Measurements from ENCODE around the gene HMCN2. TPM values are rescaled to one million over a fixed set of nuclear protein-coding genes. Genes with fewer than 3 reads are reported as not detected.

HMCN2 gene
- total RNA-seq, 1 experiment from 2014 or later: not detected

DNA sequence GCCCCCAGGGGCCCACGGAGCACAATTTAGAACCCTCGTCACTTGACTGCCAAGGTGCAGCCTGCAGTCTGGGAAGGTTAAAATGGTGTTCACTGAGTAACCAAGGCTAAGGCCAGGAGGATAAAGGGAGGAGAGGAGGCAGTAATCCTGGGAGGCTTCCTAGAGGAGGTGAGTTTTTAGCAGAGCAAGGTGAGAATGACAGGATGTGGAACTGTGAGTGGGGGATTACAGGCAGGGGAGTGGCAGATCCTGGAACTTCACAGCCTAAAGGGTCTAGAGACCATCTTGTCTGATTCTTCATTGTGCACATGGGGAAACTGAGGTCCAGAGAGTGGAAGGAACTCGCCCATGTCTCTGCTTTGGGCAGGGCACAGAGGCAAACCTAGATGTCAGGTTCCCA, 136.7 kb downstream of the HMCN2 start:
- ChIA-PET POLR2A (no interaction called here), CTCF (no interaction called here)
- no peak overlapping the region for H3K4me3 Mint-ChIP-seq (ENCODE audit: unreplicated experiment)
- BruUV-seq (replicated peaks): no TSS peak
- DNase-seq (ENCODE audit: unreplicated experiment): no peak
- H3K27me3 Mint-ChIP-seq (ENCODE audit: insufficient read depth, unreplicated experiment): peaks cover 10% of the 10 kb centered on the region
- H3K27ac Mint-ChIP-seq (ENCODE audit: low read depth, unreplicated experiment): no peak overlapping the region
- intact Hi-C loops (cut with micrococcal nuclease): no loop called here
- H3K36me3 Mint-ChIP-seq (ENCODE audit: insufficient read depth, unreplicated experiment): no peaks in the 10 kb centered on the region
- no peaks in the 10 kb centered on the region for H3K4me1 Mint-ChIP-seq (ENCODE audit: insufficient read depth, unreplicated experiment)
- TF ChIP-seq, protein P1, sequence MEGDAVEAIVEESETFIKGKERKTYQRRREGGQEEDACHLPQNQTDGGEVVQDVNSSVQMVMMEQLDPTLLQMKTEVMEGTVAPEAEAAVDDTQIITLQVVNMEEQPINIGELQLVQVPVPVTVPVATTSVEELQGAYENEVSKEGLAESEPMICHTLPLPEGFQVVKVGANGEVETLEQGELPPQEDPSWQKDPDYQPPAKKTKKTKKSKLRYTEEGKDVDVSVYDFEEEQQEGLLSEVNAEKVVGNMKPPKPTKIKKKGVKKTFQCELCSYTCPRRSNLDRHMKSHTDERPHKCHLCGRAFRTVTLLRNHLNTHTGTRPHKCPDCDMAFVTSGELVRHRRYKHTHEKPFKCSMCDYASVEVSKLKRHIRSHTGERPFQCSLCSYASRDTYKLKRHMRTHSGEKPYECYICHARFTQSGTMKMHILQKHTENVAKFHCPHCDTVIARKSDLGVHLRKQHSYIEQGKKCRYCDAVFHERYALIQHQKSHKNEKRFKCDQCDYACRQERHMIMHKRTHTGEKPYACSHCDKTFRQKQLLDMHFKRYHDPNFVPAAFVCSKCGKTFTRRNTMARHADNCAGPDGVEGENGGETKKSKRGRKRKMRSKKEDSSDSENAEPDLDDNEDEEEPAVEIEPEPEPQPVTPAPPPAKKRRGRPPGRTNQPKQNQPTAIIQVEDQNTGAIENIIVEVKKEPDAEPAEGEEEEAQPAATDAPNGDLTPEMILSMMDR (IDR thresholded peaks at IDR 0.05; ENCODE audit: unreplicated experiment): no peak
- no peaks in the 10 kb centered on the region for H3K9me3 Mint-ChIP-seq (ENCODE audit: unreplicated experiment)

DNA sequence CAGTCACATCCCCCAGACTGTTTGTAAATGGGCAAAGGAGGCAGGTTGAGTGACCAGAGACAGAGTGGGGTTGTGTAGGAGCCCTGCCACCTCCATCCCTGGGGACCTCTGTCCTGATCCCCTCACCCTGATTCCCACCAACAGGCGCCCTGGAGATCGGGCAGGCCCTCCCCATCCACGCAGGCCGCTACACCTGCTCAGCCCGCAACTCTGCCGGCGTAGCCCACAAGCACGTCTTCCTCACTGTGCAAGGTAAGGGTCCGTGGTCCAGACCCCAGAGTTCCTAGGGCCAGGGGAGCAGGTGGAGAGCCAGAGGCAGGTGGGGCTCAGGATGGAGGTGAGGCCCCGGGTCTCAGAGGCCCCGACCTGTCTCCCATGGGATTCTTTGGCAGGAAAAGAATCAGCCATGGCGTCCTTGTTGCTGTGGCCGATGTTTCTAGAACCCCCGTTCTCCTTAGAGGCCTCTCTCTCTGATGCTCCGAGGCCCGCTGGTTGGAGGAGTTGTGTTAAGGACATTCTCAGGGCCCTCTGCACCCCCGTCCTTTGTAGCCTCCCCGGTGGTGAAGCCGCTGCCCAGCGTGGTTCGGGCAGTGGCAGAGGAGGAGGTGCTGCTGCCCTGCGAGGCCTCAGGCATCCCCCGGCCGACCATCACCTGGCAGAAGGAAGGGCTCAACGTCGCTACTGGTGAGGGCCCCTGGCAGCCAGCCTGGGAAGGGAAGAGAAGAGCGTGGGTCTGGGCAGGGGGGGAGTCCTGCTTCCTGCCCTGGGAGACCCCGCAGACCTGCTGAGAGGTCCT, 137.3 kb downstream of the HMCN2 start:
- POLR2A ChIA-PET: no interaction called here
- TF ChIP-seq, protein P1 (IDR thresholded peaks at IDR 0.05; ENCODE audit: unreplicated experiment): no peak
- Mint-ChIP-seq H3K27me3 (ENCODE audit: insufficient read depth, unreplicated experiment) (peaks cover 10% of the 10 kb centered on the region), H3K4me3 (ENCODE audit: unreplicated experiment) (no peak overlapping the region), H3K27ac (ENCODE audit: low read depth, unreplicated experiment) (no peak overlapping the region), H3K9me3 (ENCODE audit: unreplicated experiment) (no peaks in the 10 kb centered on the region), H3K4me1 (ENCODE audit: insufficient read depth, unreplicated experiment) (no peaks in the 10 kb centered on the region), H3K36me3 (ENCODE audit: insufficient read depth, unreplicated experiment) (no peaks in the 10 kb centered on the region)
- no peak for DNase-seq (ENCODE audit: unreplicated experiment)
- intact Hi-C loops (cut with micrococcal nuclease): no loop called here
- no TSS peak for BruUV-seq (replicated peaks)
- CTCF ChIA-PET: no interaction called here

DNA sequence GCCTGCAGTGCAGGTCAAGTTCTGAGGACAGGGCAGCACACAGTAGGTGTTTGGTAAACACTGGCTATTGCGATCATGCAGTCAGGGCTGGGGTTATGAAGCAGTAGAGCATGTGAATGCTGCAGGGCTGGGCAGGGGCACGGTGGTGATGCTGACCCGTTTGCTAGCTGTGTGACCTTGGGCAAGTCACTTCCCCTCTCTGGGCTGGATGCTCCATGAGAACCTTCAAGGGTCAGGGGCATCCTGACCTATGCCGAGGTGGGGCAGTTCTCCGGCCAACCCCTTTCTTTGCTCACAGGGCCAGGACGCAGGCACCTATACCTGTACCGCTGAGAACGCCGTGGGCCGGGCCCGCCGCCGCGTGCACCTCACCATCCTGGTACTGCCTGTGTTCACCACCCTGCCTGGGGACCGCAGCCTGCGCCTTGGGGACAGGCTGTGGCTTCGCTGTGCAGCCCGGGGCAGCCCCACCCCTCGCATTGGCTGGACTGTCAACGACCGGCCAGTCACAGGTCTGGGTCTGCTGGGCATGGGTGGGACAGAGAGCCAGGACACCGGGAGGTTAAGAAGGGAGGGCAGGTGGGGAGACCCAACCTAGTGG, 140.2 kb downstream of the HMCN2 start:
- H3K4me3 Mint-ChIP-seq (ENCODE audit: unreplicated experiment): no peak overlapping the region
- POLR2A ChIA-PET: no interaction called here
- no peak for DNase-seq (ENCODE audit: unreplicated experiment)
- H3K4me1 Mint-ChIP-seq (ENCODE audit: insufficient read depth, unreplicated experiment): peaks cover 2% of the 10 kb centered on the region
- H3K27ac Mint-ChIP-seq (ENCODE audit: low read depth, unreplicated experiment): no peak overlapping the region
- no peaks in the 10 kb centered on the region for H3K9me3 Mint-ChIP-seq (ENCODE audit: unreplicated experiment)
- BruUV-seq (replicated peaks): no TSS peak
- H3K27me3 Mint-ChIP-seq (ENCODE audit: insufficient read depth, unreplicated experiment): no peaks in the 10 kb centered on the region
- CTCF ChIA-PET: interaction anchor here (0.7 kb wide), 1 partner anchor 53 kb away, joined by 3 read pairs; no protein-coding TSS in a partner anchor
- H3K36me3 Mint-ChIP-seq (ENCODE audit: insufficient read depth, unreplicated experiment): no peaks in the 10 kb centered on the region
- TF ChIP-seq, protein P1 (IDR thresholded peaks at IDR 0.05; ENCODE audit: unreplicated experiment): no peak
- intact Hi-C loops (cut with micrococcal nuclease): no loop called here

DNA sequence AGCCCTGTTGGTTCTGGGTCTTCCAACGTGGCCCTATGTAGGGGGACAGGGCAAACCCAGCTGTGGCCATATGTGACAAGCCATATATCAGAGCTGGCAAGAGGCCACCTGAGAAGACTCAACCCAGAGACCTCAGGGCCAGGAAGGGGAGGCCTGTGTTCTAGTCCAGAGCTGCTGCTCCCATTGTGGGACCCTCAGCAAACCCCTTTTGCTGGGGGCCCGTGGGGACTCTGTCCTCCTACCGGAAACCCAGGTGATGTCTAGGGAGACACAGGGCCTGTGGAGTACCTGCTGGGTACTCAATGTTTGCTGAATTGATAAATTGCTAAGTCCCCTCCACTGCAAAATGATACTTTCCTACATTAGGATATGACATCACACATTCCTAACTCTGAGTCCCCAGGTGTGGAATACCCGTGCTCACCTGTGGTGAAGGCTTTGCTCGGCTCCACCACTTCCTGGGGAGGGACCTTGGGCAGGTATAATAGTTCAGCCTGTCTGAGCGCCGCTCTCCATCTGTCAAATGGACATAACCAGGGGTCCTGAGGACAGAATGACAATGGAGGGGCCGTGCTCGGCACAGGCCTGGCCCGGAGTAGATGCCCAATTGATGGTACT, 140.8 kb downstream of the HMCN2 start:
- no peaks in the 10 kb centered on the region for H3K36me3 Mint-ChIP-seq (ENCODE audit: insufficient read depth, unreplicated experiment)
- TF ChIP-seq, protein P1 (IDR thresholded peaks at IDR 0.05; ENCODE audit: unreplicated experiment): no peak
- BruUV-seq (replicated peaks): no TSS peak
- H3K27ac Mint-ChIP-seq (ENCODE audit: low read depth, unreplicated experiment): no peak overlapping the region
- ChIA-PET CTCF (no interaction called here), POLR2A (no interaction called here)
- no peak for DNase-seq (ENCODE audit: unreplicated experiment)
- no peaks in the 10 kb centered on the region for H3K27me3 Mint-ChIP-seq (ENCODE audit: insufficient read depth, unreplicated experiment)
- H3K9me3 Mint-ChIP-seq (ENCODE audit: unreplicated experiment): no peaks in the 10 kb centered on the region
- peaks cover 5% of the 10 kb centered on the region for H3K4me1 Mint-ChIP-seq (ENCODE audit: insufficient read depth, unreplicated experiment)
- H3K4me3 Mint-ChIP-seq (ENCODE audit: unreplicated experiment): no peak overlapping the region
- intact Hi-C loops (cut with micrococcal nuclease): no loop called here
